Measurements from ENCODE around the gene NAA50. TPM values are rescaled to one million over a fixed set of nuclear protein-coding genes. Genes with fewer than 3 reads are reported as not detected.

Gene NAA50
- total and polyA plus RNA-seq, 2 donors, result 81.9 to 108 TPM

DNA sequence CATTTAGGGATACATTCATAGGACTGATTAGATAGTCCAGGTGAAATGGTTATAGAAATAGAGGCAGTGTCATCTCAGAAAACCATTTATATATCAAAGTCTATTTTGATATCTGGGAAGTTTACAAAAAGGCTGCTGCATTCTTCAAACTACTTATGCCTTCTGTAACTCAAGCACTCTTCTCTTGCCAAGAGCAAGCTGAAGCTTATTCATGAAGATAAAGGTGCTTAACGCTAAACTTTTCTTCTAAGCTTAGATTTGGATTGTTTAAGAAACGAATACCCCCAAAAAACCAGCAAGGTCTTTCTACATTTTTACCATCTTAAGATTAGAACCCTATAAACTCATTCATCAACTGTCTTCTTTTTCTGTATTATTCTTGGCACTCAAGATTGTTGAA is 26.3 kb downstream of the NAA50 start:
- Histone ChIP-seq H3K4me3 (ENCODE audit: low read depth, low read length) (no peak overlapping the region), H3K4me1 (ENCODE audit: insufficient read depth) (no peaks in the 10 kb centered on the region), H3K27ac (ENCODE audit: low read depth) (no peak overlapping the region), H3K36me3 (ENCODE audit: insufficient read depth) (peaks cover 3% of the 10 kb centered on the region)
- 31% methylated on average over 2 of the region's 2 CpGs for WGBS
- DNase-seq (ENCODE audit: extremely low spot score), result no peak

- no peak overlapping the region for H3K4me3 ChIP-seq (ENCODE audit: low read depth, low read length)
- 60% methylated on average over 1 of the region's 1 CpG for WGBS
- H3K4me1 ChIP-seq (ENCODE audit: insufficient read depth), result no peaks in the 10 kb centered on the region
- no peak overlapping the region for H3K27ac ChIP-seq (ENCODE audit: low read depth)
- no peak for DNase-seq (ENCODE audit: extremely low spot score)
- peaks cover 3% of the 10 kb centered on the region for H3K36me3 ChIP-seq (ENCODE audit: insufficient read depth)
Observed at GRCh38 chr3:113719294-113719693, 26.8 kb downstream of the NAA50 start.

GRCh38 chr3:113717818-113718217 is 28.2 kb downstream of the NAA50 start:
- Histone ChIP-seq H3K4me1 (ENCODE audit: insufficient read depth) (no peaks in the 10 kb centered on the region), H3K27ac (ENCODE audit: low read depth) (no peak overlapping the region), H3K36me3 (ENCODE audit: insufficient read depth) (peaks cover 3% of the 10 kb centered on the region), H3K4me3 (ENCODE audit: low read depth, low read length) (no peak overlapping the region)
- DNase-seq (ENCODE audit: extremely low spot score), result no peak
- 98% methylated on average over 3 of the region's 3 CpGs for WGBS

DNA sequence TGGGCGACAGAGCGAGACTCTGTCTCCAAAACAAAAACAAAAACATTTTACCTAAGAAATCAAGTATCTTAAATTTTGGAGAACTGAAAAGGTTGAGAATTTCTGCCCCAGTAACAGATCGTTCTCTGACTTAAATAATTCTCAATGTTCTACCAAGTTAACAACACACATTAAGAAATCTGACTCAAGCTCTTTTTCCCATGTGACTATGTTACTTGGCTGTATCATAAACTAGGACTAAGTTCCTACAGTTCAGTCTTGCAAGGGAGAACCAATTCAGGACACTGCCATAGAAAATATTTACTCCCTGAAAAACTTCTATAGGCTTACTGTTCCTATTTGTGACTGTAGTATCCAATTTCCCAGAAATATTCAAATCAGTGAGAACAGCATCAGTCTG is 28.7 kb downstream of the NAA50 start:
- WGBS, result 95% methylated on average over 3 of the region's 3 CpGs
- no peak for DNase-seq (ENCODE audit: extremely low spot score)
- Histone ChIP-seq H3K27ac (ENCODE audit: low read depth) (no peak overlapping the region), H3K36me3 (ENCODE audit: insufficient read depth) (peaks cover 3% of the 10 kb centered on the region), H3K4me3 (ENCODE audit: low read depth, low read length) (no peak overlapping the region), H3K4me1 (ENCODE audit: insufficient read depth) (no peaks in the 10 kb centered on the region)

DNA sequence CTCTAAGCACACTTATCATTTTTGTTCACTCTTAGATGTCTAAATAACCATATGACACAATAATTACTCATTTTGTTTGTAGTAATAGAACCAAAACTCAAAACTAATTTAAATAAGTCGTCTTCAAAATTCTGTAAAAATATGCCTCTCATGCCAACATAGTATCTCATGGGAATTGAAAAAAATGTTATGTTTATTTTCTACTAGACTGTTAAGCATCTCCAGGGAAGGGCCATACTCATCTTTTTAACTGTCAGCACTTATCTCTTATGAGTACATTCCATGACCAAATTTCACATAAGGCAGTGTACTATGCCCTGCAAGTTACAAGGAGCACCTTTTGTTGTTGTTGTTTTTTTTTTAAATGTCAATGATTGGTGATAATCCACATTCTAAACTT is 31.3 kb downstream of the NAA50 start:
- no peaks in the 10 kb centered on the region for H3K4me1 ChIP-seq (ENCODE audit: insufficient read depth)
- H3K36me3 ChIP-seq (ENCODE audit: insufficient read depth), result no peaks in the 10 kb centered on the region
- 38% methylated on average over 1 of the region's 1 CpG for WGBS
- H3K27ac ChIP-seq (ENCODE audit: low read depth), result no peak overlapping the region
- DNase-seq (ENCODE audit: extremely low spot score), result no peak
- no peak overlapping the region for H3K4me3 ChIP-seq (ENCODE audit: low read depth, low read length)

DNA sequence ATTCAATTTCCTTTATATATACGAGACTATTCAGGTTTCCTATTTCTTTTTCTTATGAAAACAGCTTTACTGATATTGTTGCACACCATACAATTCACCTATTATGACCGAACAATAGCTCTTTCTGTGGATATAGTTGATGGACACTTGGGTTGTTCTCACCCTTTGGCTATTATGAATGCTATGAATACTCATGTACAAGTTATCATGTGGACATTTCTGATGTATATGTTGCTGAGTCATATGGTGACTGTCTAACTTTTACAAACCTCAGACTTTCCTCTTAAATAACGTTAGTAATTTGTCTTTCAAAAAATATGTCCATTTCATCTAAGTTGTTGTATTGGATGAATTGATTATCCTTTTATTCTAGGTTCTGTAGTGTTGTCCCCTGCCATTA is 33.9 kb downstream of the NAA50 start:
- DNase-seq (ENCODE audit: extremely low spot score), result no peak
- Histone ChIP-seq H3K36me3 (ENCODE audit: insufficient read depth) (no peaks in the 10 kb centered on the region), H3K4me3 (ENCODE audit: low read depth, low read length) (no peak overlapping the region), H3K4me1 (ENCODE audit: insufficient read depth) (no peaks in the 10 kb centered on the region), H3K27ac (ENCODE audit: low read depth) (no peak overlapping the region)
- WGBS, result 55% methylated on average over 3 of the region's 3 CpGs

DNA sequence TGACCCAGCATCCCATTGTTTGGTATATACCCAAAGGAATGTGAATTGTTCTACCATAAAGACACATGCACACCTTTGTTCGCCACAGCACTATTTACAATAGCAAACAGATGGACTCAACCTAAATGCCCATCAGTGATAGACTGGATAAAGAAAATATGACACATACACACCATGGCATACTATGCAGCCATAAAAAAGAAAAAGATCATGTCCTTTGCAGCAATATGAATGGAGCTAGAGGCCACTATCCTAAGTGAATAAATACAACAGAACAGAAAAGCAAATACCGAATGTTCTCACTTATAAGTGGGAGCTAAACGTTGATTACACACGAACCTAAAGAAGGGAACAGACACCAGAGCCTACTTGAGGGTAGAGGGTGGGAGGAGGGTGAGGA is 38.2 kb downstream of the NAA50 start:
- Histone ChIP-seq H3K36me3 (ENCODE audit: insufficient read depth) (no peaks in the 10 kb centered on the region), H3K4me3 (ENCODE audit: low read depth, low read length) (no peak overlapping the region), H3K4me1 (ENCODE audit: insufficient read depth) (no peaks in the 10 kb centered on the region), H3K27ac (ENCODE audit: low read depth) (no peak overlapping the region)
- WGBS, result 94% methylated on average over 4 of the region's 4 CpGs
- no peak for DNase-seq (ENCODE audit: extremely low spot score)

- DNase-seq (ENCODE audit: extremely low spot score), result no peak
- Histone ChIP-seq H3K4me3 (ENCODE audit: low read depth, low read length) (peak overlapping the region; percentile 24), H3K4me1 (ENCODE audit: insufficient read depth) (no peaks in the 10 kb centered on the region), H3K27ac (ENCODE audit: low read depth) (peak overlapping the region; percentile 16), H3K36me3 (ENCODE audit: insufficient read depth) (no peaks in the 10 kb centered on the region)
- WGBS, result 19% methylated on average over 24 of the region's 24 CpGs
Observed at GRCh38 chr3:113698956-113699355, 47.1 kb downstream of the NAA50 start.

DNA sequence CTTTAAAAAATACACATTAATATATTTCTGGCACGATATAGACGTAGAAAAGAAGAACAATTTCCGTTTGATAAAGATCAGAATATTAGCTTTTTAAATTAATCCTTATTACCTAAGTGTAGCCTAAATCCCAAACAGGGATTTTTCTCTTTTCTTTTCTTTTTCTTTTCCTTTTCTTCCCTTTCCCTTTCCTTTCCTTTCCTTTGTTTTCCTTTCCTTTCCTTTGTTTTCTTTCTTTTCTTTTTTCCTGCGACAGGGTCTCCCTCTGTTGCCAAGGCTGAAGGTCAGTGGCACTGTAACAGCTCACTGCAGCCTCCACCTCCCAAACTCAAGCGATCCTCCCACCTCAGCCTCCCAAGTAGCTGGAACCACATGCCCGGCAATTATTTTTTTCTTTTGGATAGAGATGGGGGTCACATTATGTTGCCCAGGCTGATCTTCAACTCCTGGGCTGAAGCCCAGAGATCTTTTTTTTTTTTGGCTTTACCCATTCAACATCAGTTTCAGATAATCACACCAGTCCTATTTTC is 47.8 kb downstream of the NAA50 start:
- Histone ChIP-seq H3K27ac (ENCODE audit: low read depth) (peak overlapping the region; percentile 16), H3K4me1 (ENCODE audit: insufficient read depth) (no peaks in the 10 kb centered on the region), H3K4me3 (ENCODE audit: low read depth, low read length) (no peak overlapping the region), H3K36me3 (ENCODE audit: insufficient read depth) (no peaks in the 10 kb centered on the region)
- no peak for DNase-seq (ENCODE audit: extremely low spot score)
- 76% methylated on average over 6 of the region's 6 CpGs for WGBS

DNA sequence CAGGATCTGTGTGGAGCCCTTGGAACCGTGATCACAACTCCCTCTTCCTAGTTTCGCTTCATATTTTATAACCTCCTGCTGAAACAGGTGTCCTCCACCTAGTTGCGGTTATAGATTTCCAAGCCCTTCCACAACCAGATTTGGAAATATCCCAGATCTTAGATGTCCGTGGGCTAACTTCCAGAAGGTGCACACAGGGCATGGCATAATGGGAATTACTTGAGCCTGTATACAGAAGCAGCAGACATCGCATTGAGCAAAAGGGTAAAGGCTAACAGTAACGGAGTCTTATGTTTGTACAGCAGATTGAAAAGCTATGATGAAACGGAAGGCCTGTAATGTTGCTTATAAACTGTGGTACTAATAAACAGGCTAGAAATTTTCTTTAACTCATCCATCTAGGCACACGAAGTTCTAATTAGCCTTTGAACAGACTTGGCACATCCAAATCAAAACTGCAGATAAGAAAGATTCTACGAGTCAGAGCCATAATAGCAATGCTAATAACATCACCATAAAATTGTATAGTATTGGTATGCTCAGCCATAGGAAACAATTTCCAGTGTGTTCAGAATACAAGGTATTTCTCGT is 48.5 kb downstream of the NAA50 start:
- Histone ChIP-seq H3K36me3 (ENCODE audit: insufficient read depth) (no peaks in the 10 kb centered on the region), H3K27ac (ENCODE audit: low read depth) (peak overlapping the region; percentile 34), H3K4me3 (ENCODE audit: low read depth, low read length) (peak overlapping the region; percentile 49), H3K4me1 (ENCODE audit: insufficient read depth) (no peaks in the 10 kb centered on the region)
- peak; percentile 14 for DNase-seq (ENCODE audit: extremely low spot score)
- WGBS, result 5% methylated on average over 10 of the region's 10 CpGs

DNA sequence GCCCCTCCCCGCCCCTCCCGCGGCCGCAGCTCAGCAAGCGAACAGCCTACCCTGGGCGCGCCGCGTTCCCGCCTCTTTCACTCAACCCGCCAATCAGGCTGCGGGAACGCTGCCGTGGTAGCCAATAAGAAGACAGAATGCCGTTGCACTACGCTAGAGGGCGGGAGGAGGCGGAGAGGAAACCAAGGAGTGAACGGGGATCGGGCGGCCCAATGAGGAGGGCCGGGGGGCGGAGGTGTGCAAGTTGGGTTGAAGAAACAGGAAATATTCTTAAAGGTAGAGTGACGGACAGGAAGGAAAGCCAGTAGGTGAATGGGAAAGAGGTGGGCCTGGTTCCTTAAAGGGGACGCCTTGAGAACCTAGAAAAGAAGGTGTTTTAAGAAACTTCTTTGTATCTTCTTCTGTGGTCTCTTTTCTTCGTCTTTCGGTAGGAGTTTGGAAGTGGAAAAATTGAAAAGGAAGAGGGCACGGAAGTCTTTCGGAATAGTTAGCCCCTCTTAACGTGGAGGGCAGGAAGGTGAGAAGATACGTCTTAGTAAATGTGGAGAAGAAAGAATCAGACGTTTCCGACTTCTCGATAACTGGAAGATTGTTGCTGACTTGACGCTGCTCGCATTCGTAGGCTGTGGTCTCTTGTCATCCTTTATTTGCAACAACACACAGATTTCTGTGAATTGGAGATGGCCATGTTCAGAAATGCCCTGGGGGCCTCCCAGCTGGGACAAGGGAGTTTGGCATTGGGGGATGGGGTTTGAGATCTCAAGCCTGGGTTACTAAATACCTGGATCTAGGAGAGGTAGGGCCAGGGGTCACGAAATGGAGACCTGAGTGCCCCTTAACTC is 49.2 kb downstream of the NAA50 start:
- Histone ChIP-seq H3K4me3 (ENCODE audit: low read depth, low read length) (peak overlapping the region; percentile 99), H3K36me3 (ENCODE audit: insufficient read depth) (no peaks in the 10 kb centered on the region), H3K27ac (ENCODE audit: low read depth) (peak overlapping the region; percentile 34), H3K4me1 (ENCODE audit: insufficient read depth) (no peaks in the 10 kb centered on the region)
- under 1% methylated on average over 38 of the region's 38 CpGs for WGBS
- peak; percentile 99 for DNase-seq (ENCODE audit: extremely low spot score)

GRCh38 chr3:113695786-113696645 is 50.0 kb downstream of the NAA50 start, which contains the start of gene USF3:
Gene USF3, minus strand, starts transcription at chr3:113696642. Its CDS starts 21,764 bp downstream, at chr3:113674878.
- under 1% methylated on average over 71 of the region's 75 CpGs for WGBS
- peak; percentile 10 for DNase-seq (ENCODE audit: extremely low spot score)
- Histone ChIP-seq H3K36me3 (ENCODE audit: insufficient read depth) (no peaks in the 10 kb centered on the region), H3K4me3 (ENCODE audit: low read depth, low read length) (peak within 1 kb of the TSS; percentile 99), H3K27ac (ENCODE audit: low read depth) (peak within 1 kb of the TSS; percentile 99), H3K4me1 (ENCODE audit: insufficient read depth) (no peaks in the 10 kb centered on the region)

GRCh38 chr3:113695431-113695785 is 50.6 kb downstream of the NAA50 start:
- WGBS, result 11% methylated on average over 8 of the region's 8 CpGs
- Histone ChIP-seq H3K27ac (ENCODE audit: low read depth) (peak overlapping the region; percentile 75), H3K4me1 (ENCODE audit: insufficient read depth) (no peaks in the 10 kb centered on the region), H3K4me3 (ENCODE audit: low read depth, low read length) (peak overlapping the region; percentile 99), H3K36me3 (ENCODE audit: insufficient read depth) (no peaks in the 10 kb centered on the region)
- peak; percentile 14 for DNase-seq (ENCODE audit: extremely low spot score)

Data from urinary bladder (tissue), 4 donors.